IPS DF 4.7 (cell line): ENCODE results near the gene NKX6-2.

Source experiments
- DNase-seq: peaks from one replicate; pipeline ENCODE4 v3.0.0-alpha.2; 2013; ENCODE audit warnings: low spot score; ENCODE audit errors: extremely low read depth

The NKX6-2 gene

DNA sequence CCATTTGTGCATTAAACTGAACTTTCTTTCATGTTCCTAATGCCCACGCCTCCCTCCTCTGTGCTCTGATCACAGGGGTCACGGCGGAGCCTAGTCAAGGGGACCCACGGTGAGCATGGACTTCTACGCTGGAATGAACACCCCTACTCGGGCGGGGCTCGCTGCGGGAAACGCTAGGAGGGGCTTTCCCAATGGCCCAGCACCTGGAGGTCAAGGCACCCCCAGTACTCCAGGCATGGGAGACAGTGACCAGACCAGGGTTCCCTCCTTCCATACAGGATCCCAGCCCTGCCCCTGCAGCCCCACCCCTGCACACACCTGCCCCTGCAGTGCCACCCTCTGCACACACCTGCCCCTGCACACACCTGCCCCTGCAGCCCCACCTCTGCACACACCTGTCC lies 27.1 kb upstream of the NKX6-2 start:
- no peak for DNase-seq

DNA sequence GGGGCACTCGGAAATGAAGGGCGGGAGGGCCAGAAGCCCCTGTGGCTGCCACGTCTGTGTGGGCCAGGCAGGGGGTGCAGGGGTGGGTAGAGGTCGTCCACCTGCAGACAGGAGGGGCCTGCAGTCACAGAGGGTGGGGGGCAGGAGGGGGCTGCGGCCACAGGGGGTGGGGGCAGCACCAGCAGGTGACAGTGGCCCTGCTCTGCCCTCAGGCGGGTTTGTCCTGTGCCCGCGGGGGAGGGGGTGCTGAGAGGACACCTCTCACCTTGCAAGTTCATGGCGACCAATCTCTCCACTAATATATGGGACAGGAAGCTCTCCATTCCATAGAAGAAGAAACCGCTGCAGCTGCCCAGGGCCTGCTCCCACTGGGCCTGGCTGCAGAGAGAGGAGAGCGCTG lies 26.6 kb upstream of the NKX6-2 start:
- DNase-seq, result no peak

DNA sequence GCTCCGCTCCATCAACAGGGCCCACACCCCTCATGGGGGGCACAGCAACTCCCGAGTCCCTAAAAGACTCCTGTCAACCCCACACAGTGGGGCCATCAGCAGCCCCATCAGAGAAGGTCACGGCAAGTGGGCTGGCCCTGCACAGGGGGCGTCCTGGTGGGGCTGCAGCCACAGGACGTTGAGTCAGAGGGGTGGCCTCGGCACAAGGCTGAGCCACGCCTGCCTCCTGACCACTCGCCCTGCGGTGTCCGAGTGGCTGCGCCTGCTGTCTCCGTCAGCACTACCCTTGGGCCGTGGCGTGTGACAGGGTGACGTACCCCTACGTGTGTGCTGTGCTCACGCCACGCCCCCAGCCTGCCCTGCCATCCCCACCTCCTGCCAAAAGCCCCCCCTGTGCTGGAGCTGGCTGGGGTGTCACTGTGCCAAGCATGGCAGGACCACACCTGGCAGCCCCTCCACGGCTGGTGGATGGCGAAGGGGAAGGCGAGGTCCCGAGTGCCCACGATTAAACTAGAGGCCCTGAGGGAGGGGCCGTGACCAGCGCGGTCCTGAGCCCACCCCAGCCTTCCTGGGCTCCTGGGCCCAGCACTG lies 26.0 kb upstream of the NKX6-2 start:
- no peak for DNase-seq

DNA sequence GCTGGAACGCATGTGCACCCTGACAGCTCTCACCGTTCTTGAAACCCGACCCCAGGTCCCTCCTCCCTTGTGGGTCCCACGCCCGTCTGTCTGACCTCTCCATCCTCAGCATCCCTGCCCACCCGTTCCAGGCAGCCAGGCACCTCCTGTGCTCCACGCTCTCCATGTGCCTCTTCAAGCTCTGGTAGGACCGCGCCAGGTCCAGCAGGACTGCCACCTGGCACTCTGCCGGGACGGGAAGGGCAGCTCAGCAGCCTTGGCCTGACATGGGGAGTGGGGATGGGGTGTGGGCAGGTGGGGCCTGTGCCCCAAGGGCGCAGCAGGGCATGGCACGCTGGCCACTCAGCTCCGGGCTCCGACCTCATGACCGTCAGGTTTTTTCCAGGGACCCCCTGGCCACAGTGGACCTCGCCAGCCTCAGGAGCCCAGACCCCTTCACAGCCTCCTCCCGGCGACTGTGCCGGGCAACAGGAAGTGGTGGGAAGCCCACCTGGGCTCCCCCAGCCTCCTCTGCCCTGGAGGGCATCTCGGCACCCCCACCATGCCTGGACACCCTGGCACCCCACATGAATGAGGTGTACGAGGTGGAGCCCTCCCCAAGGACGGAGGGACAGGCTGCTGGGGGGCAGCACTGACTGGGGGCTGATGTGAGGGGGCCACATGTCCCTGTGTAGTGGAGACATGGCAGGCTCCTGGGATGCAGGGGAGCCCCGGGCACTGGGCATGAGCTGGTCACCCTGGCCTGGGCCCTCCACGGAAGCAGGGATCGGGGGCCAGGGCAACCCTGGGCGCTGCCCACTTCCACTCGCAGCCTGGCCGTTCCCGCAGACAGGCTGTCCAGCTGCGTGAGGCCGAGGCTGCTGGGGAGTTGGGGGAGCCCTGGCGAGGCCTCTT lies 25.1 kb upstream of the NKX6-2 start:
- DNase-seq, result no peak

DNA sequence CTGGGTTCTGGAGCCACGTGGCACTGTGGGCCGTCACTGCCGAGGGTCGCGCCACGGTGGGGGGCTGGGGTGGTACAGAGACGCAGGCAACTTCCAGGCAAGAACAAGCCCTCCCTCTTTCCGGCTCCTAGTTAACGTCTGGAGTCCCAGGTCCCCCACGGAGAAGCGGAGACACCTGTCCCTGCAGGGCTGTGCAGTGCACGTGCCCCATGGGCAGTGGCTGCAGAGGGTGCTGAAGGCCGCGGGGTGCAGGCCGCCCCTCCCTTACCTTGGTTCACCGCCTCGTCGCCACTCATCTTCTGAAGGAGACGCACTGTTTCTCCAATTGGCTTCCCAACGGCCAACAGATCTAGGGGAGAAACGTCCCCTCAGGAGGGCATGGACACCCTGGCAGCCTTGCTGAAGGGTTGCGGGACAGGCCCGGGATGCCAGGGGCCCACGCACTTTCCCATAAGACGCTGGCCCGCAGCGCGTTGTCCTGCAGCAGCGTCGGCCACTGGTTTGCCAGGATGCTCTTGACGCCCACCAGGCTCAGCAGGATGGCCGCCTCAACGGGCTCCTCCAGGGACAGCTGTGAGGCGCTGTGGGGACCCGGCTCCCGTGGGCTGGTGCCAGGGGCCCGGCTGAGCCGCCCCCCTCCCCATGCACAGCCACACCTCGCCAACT lies 24.3 kb upstream of the NKX6-2 start:
- no peak for DNase-seq

DNA sequence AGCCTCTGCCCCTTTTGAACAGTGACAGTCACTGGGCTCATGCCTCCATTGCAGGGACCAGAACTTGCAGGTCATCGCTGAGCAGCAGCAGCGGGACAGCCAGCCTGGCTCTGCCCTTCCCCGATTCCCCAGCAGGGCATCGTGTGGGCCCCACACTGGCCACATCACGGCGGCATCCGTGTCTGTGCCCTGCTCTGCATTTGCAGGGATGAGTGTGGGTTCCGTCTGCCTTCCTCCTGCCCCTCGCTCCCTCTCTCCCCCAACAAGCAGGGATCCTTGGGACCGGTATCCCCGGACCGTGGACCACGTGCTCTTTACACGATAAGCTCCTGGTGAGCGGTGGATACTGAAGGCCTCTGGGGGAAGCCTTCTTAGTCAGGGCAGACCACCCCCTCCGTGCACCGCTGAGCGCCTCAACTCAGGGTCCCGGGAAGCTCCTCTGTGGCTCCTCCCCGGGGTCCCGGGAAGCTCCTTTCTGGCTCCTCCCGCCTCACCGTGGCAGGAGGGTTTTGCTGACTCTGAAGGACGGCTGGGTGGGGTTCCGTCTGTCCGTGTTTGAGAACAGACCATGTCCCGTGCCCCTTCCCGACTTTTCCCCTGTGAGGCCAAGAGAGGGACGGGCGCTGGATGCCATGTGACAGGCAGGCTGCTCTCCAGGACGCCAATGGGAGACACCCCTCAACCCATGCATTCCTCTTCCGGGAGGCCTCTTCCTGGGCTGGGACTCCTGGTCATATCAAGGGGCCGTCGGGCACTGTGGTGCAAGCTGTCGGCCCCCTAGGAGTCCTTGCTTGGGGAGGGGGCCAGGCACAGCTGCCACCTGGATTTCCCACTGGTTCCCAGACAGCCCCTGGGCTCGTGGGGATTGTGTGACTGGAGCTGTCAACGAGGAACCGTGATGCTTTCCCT lies 23.5 kb upstream of the NKX6-2 start:
- no peak for DNase-seq

DNA sequence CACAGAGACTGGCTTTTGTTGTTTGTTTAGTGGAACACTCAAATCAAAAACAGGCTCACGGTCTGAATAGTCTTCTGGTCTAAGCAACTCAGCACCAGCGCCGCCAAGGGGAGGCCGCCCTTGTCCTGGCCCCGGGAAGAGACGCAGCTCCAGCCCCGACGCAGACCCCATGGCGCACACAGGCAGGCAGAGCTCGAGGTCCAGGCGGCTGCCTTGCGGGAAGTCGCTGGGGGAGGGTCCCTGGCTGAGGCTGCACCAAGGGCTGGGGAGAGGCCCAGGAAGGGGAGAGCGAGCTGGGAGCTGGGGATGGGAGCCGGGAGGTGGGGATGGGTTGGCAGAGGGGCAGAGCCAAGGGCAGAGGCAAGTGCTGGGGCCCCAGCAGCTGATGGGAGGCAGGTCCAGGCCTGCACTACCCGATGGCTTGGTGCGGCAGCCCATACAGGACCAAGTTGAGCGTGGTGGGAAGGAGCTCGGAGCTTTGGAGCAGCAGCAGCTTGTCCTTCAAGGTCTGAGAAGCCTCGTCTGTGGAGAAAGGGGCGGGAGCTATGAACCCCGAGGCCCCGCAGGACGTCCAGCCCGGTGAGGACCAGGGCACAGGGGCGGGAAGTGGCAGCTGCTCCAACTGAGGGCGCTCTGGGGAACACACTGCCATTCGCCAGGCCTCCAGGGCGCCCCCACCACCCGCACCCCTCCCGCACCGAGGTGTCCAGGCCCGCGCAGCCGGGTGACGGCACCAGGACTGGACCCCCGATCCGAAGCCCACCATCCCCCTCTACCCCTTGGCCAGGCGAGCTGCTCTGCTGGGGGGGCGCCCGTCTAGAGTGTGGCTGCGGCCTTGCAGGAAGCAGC lies 22.7 kb upstream of the NKX6-2 start:
- DNase-seq, result no peak

DNA sequence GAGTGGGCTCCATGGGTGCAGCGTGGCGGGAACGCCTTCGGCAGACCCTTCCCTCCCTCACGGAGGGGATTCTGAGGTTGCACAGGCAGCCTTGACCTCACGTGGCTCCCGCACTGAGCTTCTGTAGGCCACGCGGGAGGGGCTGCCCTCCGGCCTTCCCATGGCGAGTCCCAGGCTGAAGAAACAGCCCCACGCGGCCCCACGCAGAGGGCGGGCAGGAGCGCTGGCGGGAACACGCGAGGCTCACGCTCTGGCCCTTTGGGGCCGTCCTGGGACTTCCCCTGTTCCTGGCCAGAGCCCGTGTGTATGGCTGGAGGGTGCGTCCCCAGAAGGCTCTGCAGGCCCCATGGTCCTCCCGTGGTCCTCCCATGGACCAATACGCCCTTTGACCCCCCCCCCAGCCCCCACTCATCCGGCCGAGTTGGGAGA lies 21.7 kb upstream of the NKX6-2 start:
- DNase-seq, result no peak

DNA sequence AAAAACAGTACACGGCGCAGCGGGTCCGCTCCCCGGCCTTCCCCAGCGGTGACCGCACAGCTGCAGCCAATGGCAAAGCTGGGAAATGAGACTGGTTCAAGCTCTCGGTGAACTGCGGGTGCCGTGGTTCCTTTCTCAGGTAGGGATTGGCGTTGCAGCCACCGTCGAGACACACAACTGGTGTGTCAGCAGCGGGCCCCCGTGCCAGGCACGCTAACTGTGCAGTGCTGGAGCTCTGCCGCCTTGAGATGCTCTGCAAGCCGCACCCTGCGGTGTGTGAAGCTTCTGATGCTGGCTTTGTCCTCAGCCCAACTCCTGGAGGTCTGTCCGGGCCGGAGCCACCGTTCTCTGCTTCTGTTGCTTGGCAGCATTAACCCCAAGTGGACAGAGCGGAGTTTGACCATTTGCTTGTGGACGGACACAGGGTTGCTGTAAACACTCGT lies 20.6 kb upstream of the NKX6-2 start:
- DNase-seq, result no peak

DNA sequence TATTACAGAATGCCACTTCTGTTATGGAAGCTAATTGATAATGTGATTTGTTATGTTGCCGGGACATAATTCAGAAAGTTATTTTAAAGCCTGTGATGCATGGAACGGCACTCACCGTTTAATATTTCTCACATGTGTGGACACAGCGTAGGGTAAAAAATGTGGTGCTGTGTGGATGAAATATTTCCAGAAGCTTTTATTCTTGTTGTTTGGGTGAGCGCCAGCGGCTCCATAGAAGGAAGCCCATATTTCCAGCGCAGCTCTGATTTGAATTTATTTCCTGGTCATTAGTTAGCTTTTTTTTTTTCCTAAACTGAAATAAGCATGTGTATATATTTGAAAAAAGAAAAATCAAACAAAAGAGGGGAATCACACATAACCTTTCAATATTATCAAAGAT lies 20.2 kb upstream of the NKX6-2 start:
- no peak for DNase-seq

DNA sequence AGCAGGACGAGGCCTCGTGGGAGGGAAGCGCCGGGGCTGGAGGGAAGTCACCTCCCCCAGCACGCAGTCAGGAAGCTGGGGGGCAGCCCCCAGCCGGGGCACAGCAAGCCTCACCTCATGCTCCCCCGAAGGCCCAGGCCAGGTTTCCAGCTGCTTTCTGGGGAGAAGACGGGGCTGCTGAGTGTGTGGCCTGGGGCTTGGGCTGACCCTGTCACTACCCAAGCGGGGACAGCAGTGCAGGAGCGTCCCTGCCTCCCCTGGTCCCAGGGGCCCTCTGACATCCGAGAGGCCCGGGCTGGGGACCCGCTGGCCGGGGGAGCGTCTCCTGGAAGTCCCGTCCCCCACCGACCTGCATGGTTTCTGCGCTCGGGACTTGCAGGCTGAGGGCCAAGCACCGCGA lies 19.7 kb upstream of the NKX6-2 start:
- no peak for DNase-seq

DNA sequence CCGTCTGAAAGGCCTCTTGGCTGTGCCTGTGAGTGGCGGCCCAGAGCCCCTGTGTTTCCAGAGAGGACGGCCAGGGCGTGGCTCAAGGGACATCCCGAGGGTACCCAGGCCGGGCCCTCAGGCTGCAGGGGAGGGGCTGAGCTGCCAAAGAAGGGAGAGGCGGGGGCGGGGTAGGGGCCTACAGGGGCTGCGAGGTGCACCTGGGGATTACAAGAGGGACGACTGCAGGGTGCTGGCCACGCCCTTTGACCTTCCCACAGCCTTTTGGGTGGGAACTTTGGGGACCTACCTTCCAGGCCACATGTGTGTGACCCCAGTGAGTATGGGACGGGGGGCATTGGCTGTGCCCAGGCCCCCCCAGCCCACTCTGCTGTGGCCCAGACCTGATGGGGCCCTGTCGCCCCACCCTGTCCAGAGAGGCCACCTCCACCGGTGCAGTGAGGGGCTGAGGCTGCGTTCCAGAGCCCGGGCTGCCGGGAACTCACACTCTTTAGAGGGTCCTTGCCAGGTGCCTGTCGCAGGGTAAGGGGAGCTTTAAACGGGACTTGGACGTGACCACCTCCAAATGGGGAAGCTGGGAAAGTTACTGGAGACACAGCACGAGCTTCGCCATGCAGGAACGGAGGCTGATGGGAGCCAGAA lies 19.0 kb upstream of the NKX6-2 start:
- no peak for DNase-seq

DNA sequence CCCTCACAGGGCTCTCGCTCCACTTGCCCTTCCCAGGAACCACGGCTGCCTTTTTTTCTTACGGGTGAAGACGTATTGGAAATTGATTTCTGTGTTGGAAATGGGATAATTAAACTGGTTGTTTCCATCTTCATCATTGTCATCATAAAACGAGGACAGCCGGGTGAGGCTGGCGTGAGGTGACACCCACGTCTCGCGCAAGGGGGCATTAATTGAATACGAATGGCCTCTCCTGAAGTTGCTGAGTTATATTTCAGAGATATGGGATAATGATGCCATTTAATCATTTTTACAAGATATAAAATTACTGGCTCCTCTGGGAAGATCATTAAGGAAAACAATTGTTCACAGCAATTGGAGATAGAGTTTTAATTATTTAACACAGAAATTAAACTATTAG lies 18.3 kb upstream of the NKX6-2 start:
- DNase-seq, result no peak

DNA sequence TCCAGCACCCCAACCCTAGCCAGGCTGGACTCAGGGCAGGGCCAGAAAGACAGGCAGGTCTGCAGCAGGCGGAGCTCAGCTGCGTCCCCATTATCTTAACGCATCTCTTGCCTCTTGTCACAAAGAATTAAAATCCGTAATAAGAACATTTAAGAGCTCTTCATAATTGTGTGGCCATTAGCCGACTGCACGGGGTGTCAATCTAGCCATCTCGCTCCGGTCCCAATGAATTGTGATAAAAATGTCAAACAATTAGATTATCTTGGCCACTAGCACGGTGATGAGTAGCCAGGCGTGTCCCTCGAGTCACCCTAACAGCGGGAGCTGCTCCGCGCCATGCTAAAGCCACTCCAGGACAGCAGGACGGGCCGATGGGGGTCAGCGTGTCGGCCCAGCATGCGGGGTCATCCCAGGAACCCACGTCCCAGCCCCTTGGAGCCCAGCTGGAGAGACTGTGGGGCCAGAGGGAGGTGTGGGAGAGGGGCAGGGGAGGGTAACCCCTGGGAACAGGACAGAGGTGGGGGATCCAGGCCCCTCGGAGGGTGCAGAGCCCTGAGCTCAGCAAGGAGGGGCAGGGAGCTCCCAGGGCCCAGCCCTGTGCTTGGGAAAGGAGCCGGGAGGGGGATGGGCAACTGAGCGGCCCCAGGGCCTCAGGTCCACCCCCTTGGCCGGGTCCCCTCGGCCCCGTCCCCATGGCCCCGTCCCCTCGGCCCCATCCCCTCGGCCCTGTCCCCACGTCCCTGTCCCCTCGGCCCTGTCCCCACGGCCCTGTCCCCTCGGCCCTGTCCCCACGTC lies 17.7 kb upstream of the NKX6-2 start:
- DNase-seq, result no peak

DNA sequence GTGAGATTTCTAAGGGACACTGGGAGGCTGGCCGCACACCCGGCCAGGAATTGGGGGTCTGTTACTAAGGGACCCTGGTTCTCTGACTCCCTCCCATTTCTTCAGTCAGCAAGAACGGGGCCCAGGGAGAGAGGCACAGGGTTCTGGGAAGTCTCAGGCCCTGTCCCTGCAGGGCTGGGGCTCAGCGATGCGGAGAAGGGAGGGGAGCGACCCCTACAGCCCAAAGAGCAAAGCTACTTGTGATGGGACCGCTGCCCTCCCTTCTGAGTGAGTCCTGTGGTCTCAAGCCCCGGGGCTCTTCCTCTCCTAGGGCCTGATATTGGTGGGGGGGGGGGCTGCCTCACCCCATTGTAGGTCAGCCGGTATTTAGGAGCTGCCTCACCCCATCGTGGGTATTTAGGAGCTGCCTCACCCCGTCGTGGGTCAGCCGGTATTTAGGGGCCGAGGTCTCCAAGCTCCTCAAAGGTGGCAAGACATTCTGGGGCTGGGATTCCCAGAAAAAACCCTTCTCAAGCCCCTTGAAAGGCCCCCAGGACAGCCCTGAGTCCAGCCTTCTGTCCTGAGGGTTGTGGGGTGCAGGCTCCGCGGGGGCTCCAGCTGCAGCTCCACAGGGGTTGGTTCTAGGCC lies 16.9 kb upstream of the NKX6-2 start:
- DNase-seq, result no peak

DNA sequence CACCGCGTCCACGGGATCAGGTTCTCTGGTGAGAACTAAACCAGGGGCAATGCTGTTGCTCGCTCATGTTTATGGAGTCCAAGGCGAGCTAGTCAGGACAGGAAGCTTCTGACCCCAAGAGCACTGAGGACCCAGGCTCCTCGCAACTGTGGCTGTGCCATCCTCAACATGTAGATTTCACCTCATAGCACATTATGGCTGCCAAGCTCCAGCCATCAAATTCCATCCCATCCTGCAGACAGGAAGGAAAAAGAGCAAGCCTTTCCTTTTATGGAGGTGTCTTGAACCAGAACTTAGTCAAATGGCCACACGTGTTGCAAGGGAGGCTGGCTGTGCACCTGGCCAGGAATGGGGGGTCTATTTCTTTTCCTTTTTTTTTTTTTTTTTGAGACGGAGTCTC lies 16.1 kb upstream of the NKX6-2 start:
- no peak for DNase-seq

DNA sequence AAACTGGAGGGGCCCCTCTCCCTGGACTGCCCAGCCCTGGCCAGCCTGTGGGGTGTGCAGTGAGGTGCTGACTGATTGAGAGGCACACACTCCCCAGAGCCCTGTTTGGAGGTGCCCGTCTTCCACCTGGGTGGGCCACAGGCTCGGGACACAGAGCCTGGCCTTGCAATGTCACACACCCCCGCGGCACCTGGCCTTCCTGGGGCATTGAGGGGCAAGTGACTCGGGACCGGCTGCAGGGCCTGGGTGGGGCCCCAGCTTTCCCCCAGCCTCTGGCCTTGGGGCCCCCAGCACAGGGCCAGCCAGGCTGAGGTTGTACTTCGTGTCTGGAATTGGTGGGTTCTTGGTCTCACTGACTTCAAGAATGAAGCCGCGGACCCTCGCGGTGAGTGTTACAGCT lies 13.9 kb upstream of the NKX6-2 start:
- no peak for DNase-seq

DNA sequence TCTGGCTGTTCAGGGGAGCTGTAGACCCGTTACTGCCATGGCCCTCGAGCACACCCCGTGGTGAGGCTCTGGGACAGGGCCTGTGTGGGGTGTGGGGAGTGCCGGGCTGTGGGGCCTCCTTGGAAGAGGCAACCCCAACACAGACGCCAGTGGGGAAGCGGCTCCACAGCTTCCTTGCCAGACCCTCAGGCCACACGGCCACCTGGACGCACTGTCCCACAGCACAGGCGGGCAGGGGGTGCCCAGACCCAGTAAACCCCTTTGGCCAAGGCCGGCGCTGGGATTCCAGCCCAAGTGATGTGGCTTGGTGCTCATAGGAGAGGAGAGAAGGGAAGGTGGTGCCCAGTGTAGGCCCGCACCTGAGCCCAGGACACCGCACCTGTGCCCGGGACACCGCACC lies 12.9 kb upstream of the NKX6-2 start:
- DNase-seq, result no peak

DNA sequence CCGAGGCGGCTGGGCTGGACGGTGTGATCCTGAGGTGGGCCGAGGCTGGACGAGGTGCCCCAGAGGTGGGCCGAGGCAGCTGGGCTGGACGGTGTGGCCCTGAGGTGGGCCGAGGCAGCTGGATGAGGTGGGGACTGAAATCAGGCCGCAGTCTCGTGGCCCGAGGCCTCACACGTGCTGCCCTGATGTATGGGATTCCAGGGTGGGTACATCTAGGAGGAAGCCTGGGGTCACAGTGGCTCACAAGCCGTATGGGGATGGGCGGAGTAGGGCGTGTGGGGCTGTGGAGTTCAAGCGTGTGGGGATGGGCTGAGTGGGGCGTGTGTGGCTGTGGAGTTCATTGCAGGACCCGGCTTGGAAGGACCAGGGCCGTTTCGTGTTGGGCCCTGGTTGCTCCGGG lies 12.5 kb upstream of the NKX6-2 start:
- DNase-seq, result no peak
